SK-N-SH (cell line): Measurements from ENCODE around the gene PTOV1.

Source experiments
- CHD2 ChIP-seq: fragments of 150-350 bp; IDR thresholded peaks from 2 replicates; pipeline ENCODE4 v1.6.1; 2018; ENCODE audit warnings: low read length; ENCODE audit not compliant: partially characterized antibody
- EP300 ChIP-seq, 2 experiments: IDR thresholded peaks; 2 replicates each; pipeline versions ENCODE4 v1.4.0 to v1.6.1; 2012; ENCODE audit warnings: borderline replicate concordance in 1 of 2, low read depth in 1 of 2, low read length in 1 of 2
- GABPA ChIP-seq: IDR thresholded peaks from 2 replicates; pipeline ENCODE4 v1.4.0; 2012; ENCODE audit warnings: low read depth, mild to moderate bottlenecking
- NFIC ChIP-seq: IDR thresholded peaks from 2 replicates; pipeline ENCODE4 v1.4.0; 2012; ENCODE audit warnings: borderline replicate concordance
- POLR2AphosphoS5 ChIP-seq: IDR thresholded peaks from 2 replicates; pipeline ENCODE4 v1.6.1; 2012; ENCODE audit warnings: low read depth, low read length
- RAD21 ChIP-seq: IDR thresholded peaks from 2 replicates; pipeline ENCODE4 v1.6.1; 2012; ENCODE audit warnings: mild to moderate bottlenecking, low read length
- RCOR1 ChIP-seq: fragments of 150-350 bp; IDR thresholded peaks from 2 replicates; pipeline ENCODE4 v1.6.1; 2017; ENCODE audit warnings: antibody characterized with exemption, low read length
- SIN3A ChIP-seq: IDR thresholded peaks from 2 replicates; pipeline ENCODE4 v1.6.1; 2012; ENCODE audit warnings: low read depth, mild to moderate bottlenecking, low read length, moderate library complexity, borderline replicate concordance
- TAF1 ChIP-seq: IDR thresholded peaks from 2 replicates; pipeline ENCODE4 v1.6.1; 2012; ENCODE audit warnings: low read depth, mild to moderate bottlenecking, low read length, moderate library complexity, borderline replicate concordance
- TF ChIP-seq, protein P1 (sequence below): fragments of 200-600 bp; sonication (generic); IDR thresholded peaks from 2 replicates; pipeline ENCODE4 v1.6.1; 2017; ENCODE audit warnings: antibody characterized with exemption, mild to moderate bottlenecking, moderate library complexity

DNA sequence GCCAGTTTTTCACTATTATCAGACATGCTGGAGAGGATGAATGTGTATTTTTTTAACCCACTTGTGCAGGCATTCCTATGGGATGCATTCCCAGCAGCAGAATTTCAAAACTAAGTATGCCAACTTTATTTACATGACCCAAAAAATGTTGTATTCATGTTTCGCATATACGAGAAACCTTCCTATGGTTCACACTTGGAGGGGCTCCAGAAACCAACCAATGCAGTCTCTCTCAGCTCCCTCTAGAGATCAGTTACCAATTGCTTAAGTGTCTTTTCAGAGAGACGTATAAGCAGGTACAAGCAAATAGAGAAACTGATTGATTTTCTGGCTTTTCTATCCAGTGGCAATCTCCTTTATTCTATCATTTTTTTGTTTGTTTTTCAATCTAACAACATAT, 5.5 kb upstream of the PTOV1 start:
- TF ChIP-seq SIN3A (no peak), CHD2 (no peak), POLR2AphosphoS5 (no peak), TAF1 (no peak), RAD21 (no peak), NFIC (no peak), GABPA (no peak), EP300 (IDR thresholded peaks at IDR 0.05; ENCODE audit: borderline replicate concordance in 1 of 2, low read depth in 1 of 2, low read length in 1 of 2) (no peak), RCOR1 (no peak)
- TF ChIP-seq, protein P1, sequence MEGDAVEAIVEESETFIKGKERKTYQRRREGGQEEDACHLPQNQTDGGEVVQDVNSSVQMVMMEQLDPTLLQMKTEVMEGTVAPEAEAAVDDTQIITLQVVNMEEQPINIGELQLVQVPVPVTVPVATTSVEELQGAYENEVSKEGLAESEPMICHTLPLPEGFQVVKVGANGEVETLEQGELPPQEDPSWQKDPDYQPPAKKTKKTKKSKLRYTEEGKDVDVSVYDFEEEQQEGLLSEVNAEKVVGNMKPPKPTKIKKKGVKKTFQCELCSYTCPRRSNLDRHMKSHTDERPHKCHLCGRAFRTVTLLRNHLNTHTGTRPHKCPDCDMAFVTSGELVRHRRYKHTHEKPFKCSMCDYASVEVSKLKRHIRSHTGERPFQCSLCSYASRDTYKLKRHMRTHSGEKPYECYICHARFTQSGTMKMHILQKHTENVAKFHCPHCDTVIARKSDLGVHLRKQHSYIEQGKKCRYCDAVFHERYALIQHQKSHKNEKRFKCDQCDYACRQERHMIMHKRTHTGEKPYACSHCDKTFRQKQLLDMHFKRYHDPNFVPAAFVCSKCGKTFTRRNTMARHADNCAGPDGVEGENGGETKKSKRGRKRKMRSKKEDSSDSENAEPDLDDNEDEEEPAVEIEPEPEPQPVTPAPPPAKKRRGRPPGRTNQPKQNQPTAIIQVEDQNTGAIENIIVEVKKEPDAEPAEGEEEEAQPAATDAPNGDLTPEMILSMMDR = no peak
